Stimulated activated CD8-positive, alpha-beta memory T cell treated with anti-CD3 and anti-CD28 coated beads, Interleukin-12 subunit alpha, Interleukin-12 subunit beta, amount 100 ng/mL, for 4 hours (primary cell): ENCODE measurements around the gene FMNL3.

ENCODE experiments used
- DNase-seq: peaks from one replicate; pipeline ENCODE4 v3.0.0-alpha.2; 2020; ENCODE audit warnings: low read depth

FMNL3 gene

GRCh38 chr12:49675137-49675536 lies 32.1 kb downstream of the FMNL3 start:
- DNase-seq: no peak

- no peak for DNase-seq
Measured at GRCh38 chr12:49674318-49674981, 32.8 kb downstream of the FMNL3 start.

GRCh38 chr12:49673446-49674317 lies 33.5 kb downstream of the FMNL3 start:
- no peak for DNase-seq

- no peak for DNase-seq
Measured at GRCh38 chr12:49672301-49673217, 34.6 kb downstream of the FMNL3 start.

GRCh38 chr12:49671031-49671765 lies 36.0 kb downstream of the FMNL3 start:
- peak; percentile 46 for DNase-seq

- DNase-seq: no peak
Measured at GRCh38 chr12:49669796-49670195, 37.4 kb downstream of the FMNL3 start.

GRCh38 chr12:49667325-49668090 lies 39.7 kb downstream of the FMNL3 start:
- no peak for DNase-seq

- DNase-seq: no peak
Measured at GRCh38 chr12:49666176-49666575, 41.0 kb downstream of the FMNL3 start.

GRCh38 chr12:49665384-49665783 lies 41.8 kb downstream of the FMNL3 start:
- DNase-seq: no peak

- DNase-seq: no peak
Measured at GRCh38 chr12:49664591-49665239, 42.5 kb downstream of the FMNL3 start.

GRCh38 chr12:49664167-49664566 lies 43.0 kb downstream of the FMNL3 start:
- DNase-seq: no peak

GRCh38 chr12:49662998-49663843 lies 44.0 kb downstream of the FMNL3 start:
- peak; percentile 50 for DNase-seq

GRCh38 chr12:49661746-49662145 lies 45.5 kb downstream of the FMNL3 start:
- no peak for DNase-seq

GRCh38 chr12:49661191-49661590 lies 46.0 kb downstream of the FMNL3 start:
- no peak for DNase-seq

- DNase-seq: no peak
Measured at GRCh38 chr12:49659753-49660152, 47.5 kb downstream of the FMNL3 start.

- DNase-seq: no peak
Measured at GRCh38 chr12:49658276-49658675, 48.9 kb downstream of the FMNL3 start.

GRCh38 chr12:49655595-49656236 lies 51.5 kb downstream of the FMNL3 start:
- DNase-seq: no peak

GRCh38 chr12:49654715-49655114 lies 52.5 kb downstream of the FMNL3 start:
- DNase-seq: no peak
